Erythroblast (primary cell): ENCODE measurements around the gene FREM1.

Source experiments
- DNase-seq, 2 experiments: peaks; one replicate each; lab custom pipeline; 2025; lab: John Stamatoyannopoulos, UW
- GATA1 ChIP-seq: IDR thresholded peaks from 2 replicates; pipeline ENCODE4 v1.6.1; 2011; ENCODE audit warnings: low read depth, mild to moderate bottlenecking, control low read depth, low read length, moderate library complexity
- POLR2A ChIP-seq: IDR thresholded peaks from 2 replicates; pipeline ENCODE4 v1.6.1; 2011; ENCODE audit warnings: mild to moderate bottlenecking, low read length

Gene FREM1

GRCh38 chr9:14760060-14760459, 150.2 kb downstream of the FREM1 start:
- TF ChIP-seq POLR2A (no peak), GATA1 (no peak)
- DNase-seq: no peak

GRCh38 chr9:14756291-14756690, 153.9 kb downstream of the FREM1 start:
- TF ChIP-seq GATA1 (no peak), POLR2A (no peak)
- no peak for DNase-seq

GRCh38 chr9:14752871-14753270, 157.4 kb downstream of the FREM1 start:
- TF ChIP-seq GATA1 (no peak), POLR2A (no peak)
- DNase-seq: no peak

GRCh38 chr9:14752271-14752670, 158.0 kb downstream of the FREM1 start:
- DNase-seq: no peak
- TF ChIP-seq POLR2A: no peak
- TF ChIP-seq GATA1: no peak

- TF ChIP-seq GATA1 (no peak), POLR2A (no peak)
Observed at GRCh38 chr9:14750821-14751220, 159.4 kb downstream of the FREM1 start.

GRCh38 chr9:14749741-14750211, 160.5 kb downstream of the FREM1 start:
- no peak for TF ChIP-seq POLR2A
- no peak for TF ChIP-seq GATA1
- DNase-seq: no peak

More at GRCh38 chr9:14750821-14751220, 159.4 kb downstream of the FREM1 start:
- no peak for DNase-seq

- no peak for DNase-seq
- TF ChIP-seq POLR2A (no peak), GATA1 (no peak)
Observed at GRCh38 chr9:14748373-14748772, 161.9 kb downstream of the FREM1 start.

- no peak for TF ChIP-seq GATA1
- no peak for TF ChIP-seq POLR2A
- DNase-seq: no peak
Observed at GRCh38 chr9:14747111-14747510, 163.1 kb downstream of the FREM1 start.

- DNase-seq: no peak
Observed at GRCh38 chr9:14746626-14747025, 163.6 kb downstream of the FREM1 start.

GRCh38 chr9:14744768-14745167, 165.5 kb downstream of the FREM1 start:
- no peak for TF ChIP-seq GATA1
- no peak for TF ChIP-seq POLR2A
- no peak for DNase-seq

More at GRCh38 chr9:14746626-14747025, 163.6 kb downstream of the FREM1 start:
- TF ChIP-seq GATA1: no peak
- no peak for TF ChIP-seq POLR2A

GRCh38 chr9:14741369-14741768, 168.9 kb downstream of the FREM1 start:
- TF ChIP-seq POLR2A: no peak
- TF ChIP-seq GATA1: no peak
- DNase-seq: no peak

GRCh38 chr9:14733133-14733532, 177.1 kb downstream of the FREM1 start:
- no peak for TF ChIP-seq GATA1
- no peak for TF ChIP-seq POLR2A
- no peak for DNase-seq

GRCh38 chr9:14731294-14731981, 178.8 kb downstream of the FREM1 start:
- DNase-seq: no peak
- TF ChIP-seq POLR2A (no peak), GATA1 (no peak)

- no peak for DNase-seq
- TF ChIP-seq POLR2A: no peak
- TF ChIP-seq GATA1: no peak
Observed at GRCh38 chr9:14730461-14730898, 179.7 kb downstream of the FREM1 start.

- no peak for TF ChIP-seq GATA1
- TF ChIP-seq POLR2A: no peak
- no peak for DNase-seq
Observed at GRCh38 chr9:14723301-14723700, 186.9 kb downstream of the FREM1 start.
